AG10803 (cell line): ENCODE results near the gene CSTF3.
A peak's percentile ranks its signal among the peaks of the same experiment; 100 is the strongest.

Experiments used
- DNase-seq: peaks from one replicate; pipeline ENCODE4 v3.0.0; 2010; ENCODE audit warnings: low read depth
- H3K4me3 ChIP-seq: 2 replicates; pipeline ENCODE4 v1.5.1; 2011; ENCODE audit warnings: mild to moderate bottlenecking, low read length, control low read depth
- CTCF ChIP-seq: conservative IDR thresholded peaks from 2 replicates; pipeline ENCODE4 v1.5.1; 2011; ENCODE audit warnings: mild to moderate bottlenecking, low read length, control low read depth, inconsistent platforms

The CSTF3 gene

GRCh38 chr11:33040862-33041453, 120.3 kb downstream of the CSTF3 start:
- no peak for DNase-seq
- H3K4me3 ChIP-seq = peak overlapping the region; percentile 93
- no peak for TF ChIP-seq CTCF

- H3K4me3 ChIP-seq = peak overlapping the region; percentile 93
- no peak for DNase-seq
- TF ChIP-seq CTCF = no peak
Measured at GRCh38 chr11:33040033-33040861, 121.0 kb downstream of the CSTF3 start.

- peak; percentile 93 for DNase-seq
- TF ChIP-seq CTCF = no peak
- peak within 1 kb of the TSS; percentile 93 for H3K4me3 ChIP-seq
Measured at GRCh38 chr11:33039274-33040032, 121.8 kb downstream of the CSTF3 start, which contains the start of gene TCP11L1. TCP11L1 (plus strand) TSS chr11:33039572; CDS start chr11:33043774, 4,202 bp downstream.

- H3K4me3 ChIP-seq = no peak overlapping the region
- no peak for TF ChIP-seq CTCF
- DNase-seq = no peak
Measured at GRCh38 chr11:33035011-33035410, 126.3 kb downstream of the CSTF3 start.
